ENCODE data around the gene RAB22A. TPM values are rescaled to one million over a fixed set of nuclear protein-coding genes. Genes with fewer than 3 reads are reported as not detected.

Gene RAB22A
- total RNA-seq, 4 donors from 2014 or later = 14.9 to 27.9 (median 19.6) TPM

- no peak for TF ChIP-seq CTCF (IDR thresholded peaks at IDR 0.05; ENCODE audit: low read depth)
Measured at GRCh38 chr20:58377766-58378401, 68.4 kb downstream of the RAB22A start.

GRCh38 chr20:58378704-58379103 lies 69.2 kb downstream of the RAB22A start:
- TF ChIP-seq CTCF (IDR thresholded peaks at IDR 0.05; ENCODE audit: low read depth) = no peak

GRCh38 chr20:58381627-58382026 lies 72.1 kb downstream of the RAB22A start:
- no peak for TF ChIP-seq CTCF (IDR thresholded peaks at IDR 0.05; ENCODE audit: low read depth)

GRCh38 chr20:58382096-58382495 lies 72.6 kb downstream of the RAB22A start:
- no peak for TF ChIP-seq CTCF (IDR thresholded peaks at IDR 0.05; ENCODE audit: low read depth)

GRCh38 chr20:58384821-58385220 lies 75.3 kb downstream of the RAB22A start:
- no peak for TF ChIP-seq CTCF (IDR thresholded peaks at IDR 0.05; ENCODE audit: low read depth)

GRCh38 chr20:58388028-58388601 lies 78.6 kb downstream of the RAB22A start:
- no peak for TF ChIP-seq CTCF (IDR thresholded peaks at IDR 0.05; ENCODE audit: low read depth)

GRCh38 chr20:58388882-58389323 lies 79.4 kb downstream of the RAB22A start, which contains the start of gene VAPB:
Gene VAPB, plus strand, starts transcription at chr20:58389229. Its CDS starts 231 bp downstream, at chr20:58389460.
- TF ChIP-seq CTCF (IDR thresholded peaks at IDR 0.05; ENCODE audit: low read depth) = no peak
